Midbrain (tissue), 1 donor: ENCODE results near the gene EXOC3L4.

ENCODE experiments used
- DNase-seq: peaks from one replicate; lab custom pipeline; 2025; lab: John Stamatoyannopoulos, UW

The EXOC3L4 gene

DNA sequence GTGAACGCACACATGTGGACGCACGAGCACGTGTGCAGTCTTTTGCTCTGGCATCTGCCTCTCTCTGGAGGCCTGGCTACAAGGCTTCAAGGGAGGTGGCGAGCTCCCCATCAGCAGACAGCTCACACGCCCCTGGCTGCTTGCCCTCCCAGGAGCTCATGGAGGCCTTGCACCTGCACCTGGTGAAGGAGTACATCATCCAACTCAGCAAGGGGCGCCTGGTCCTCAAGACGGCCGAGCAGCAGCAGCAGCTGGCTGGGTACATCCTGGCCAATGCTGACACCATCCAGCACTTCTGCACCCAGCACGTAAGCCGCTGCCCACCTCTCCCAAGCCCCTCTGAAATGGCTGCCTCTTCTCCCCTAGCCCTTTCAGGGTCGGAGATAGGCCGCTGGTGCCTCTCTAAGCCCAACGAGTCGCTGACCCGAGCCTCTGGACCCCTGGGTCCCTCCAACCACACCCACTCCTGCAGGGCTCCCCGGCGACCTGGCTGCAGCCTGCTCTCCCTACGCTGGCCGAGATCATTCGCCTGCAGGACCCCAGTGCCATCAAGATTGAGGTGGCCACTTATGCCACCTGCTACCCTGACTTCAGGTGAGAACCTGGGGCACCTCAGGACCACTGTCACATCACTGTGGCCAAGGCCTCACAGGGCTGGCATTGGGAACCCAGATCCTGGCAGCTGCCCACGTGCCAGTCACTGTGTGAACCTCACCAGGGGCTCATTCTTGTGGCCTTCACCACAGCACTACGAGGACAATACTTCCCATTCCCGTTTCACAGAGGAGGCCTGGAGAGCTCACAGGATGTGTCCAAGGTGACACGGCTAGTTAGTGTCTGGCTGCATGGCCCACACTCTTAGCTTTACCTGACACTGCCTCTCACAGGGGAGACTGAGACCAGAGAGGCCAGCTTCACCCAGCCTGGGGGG, 39.0 kb downstream of the EXOC3L4 start:
- DNase-seq, result no peak

DNA sequence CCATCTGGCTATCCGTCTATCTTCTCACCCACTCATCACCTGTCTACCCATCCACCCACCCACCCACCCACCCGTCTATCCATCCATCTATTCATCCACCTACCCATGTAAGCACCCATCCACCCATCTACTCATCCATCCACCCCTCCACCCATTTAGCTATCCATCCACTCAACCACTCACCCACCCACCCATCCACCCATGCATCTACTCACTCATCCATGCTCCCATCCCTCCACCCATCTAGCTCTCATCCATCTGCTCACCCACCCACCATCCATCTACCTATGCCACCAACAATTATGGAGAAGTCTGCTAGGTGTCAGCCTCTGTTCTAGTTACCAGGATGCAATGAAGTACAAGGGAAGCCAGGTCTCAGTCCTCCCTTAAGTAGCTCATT, 39.9 kb downstream of the EXOC3L4 start:
- DNase-seq, result no peak

DNA sequence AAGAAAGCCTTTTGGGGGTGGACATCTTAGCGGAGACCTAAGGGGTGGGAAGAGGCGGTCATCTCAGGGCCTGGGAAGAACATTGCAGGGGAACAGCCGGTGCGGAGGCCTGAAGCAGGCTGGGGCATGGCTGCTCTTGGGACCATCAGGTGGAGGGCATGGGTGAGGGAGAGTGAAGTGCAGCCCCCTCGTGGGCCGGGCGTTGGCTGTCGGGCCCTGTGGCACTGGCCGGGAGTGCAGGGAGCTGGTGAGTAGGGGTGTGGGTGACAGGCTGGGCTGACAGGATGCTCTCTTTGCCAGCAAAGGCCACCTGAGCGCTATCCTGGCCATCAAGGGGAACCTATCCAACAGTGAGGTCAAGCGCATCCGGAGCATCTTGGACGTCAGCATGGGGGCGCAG, 40.4 kb downstream of the EXOC3L4 start:
- DNase-seq, result no peak

DNA sequence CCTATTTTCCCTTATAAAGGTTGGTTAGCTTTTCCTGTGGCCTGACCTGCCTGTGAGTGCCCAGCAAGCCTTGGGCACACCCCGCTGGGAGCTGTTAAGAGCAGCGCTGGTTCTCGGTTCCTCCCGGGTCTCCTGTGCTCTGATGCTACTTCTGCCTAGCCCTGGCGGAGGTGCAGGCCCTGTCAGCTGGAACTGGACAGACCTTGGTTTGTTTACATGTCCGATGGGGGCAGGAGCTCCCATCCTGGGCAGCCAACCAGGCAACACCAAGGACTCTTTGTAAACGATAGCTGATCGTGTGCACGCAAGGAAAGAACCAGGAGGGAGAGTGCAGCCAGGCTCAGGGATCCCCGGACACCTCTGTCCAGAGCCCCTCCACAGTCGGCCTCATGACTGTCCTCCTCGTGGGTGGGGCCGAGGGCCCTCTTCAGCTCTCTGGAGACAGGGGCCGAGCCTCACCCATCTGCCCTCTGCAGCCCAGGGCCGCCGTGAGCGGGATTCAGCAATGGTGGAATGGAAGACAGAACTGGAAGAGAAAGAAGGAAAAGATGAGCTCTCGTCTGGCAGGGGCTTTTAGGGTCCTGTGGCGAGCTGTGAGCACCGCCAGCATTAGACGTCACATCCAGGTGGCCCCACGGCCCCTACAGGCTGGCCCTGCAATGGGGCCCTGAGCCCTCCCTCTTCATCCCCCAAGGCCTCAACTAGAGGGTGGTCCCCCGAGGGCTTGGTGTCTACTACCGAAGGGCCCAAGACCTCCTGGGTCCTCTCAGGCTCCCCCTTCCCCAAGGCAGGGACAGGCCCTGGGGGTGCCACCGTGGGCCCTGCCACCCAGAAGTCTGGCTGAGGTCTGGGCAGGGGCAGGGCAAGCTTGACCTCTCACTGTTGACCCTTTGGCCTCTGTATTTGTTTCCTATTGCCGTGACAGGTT, 41.1 kb downstream of the EXOC3L4 start:
- DNase-seq, result no peak

DNA sequence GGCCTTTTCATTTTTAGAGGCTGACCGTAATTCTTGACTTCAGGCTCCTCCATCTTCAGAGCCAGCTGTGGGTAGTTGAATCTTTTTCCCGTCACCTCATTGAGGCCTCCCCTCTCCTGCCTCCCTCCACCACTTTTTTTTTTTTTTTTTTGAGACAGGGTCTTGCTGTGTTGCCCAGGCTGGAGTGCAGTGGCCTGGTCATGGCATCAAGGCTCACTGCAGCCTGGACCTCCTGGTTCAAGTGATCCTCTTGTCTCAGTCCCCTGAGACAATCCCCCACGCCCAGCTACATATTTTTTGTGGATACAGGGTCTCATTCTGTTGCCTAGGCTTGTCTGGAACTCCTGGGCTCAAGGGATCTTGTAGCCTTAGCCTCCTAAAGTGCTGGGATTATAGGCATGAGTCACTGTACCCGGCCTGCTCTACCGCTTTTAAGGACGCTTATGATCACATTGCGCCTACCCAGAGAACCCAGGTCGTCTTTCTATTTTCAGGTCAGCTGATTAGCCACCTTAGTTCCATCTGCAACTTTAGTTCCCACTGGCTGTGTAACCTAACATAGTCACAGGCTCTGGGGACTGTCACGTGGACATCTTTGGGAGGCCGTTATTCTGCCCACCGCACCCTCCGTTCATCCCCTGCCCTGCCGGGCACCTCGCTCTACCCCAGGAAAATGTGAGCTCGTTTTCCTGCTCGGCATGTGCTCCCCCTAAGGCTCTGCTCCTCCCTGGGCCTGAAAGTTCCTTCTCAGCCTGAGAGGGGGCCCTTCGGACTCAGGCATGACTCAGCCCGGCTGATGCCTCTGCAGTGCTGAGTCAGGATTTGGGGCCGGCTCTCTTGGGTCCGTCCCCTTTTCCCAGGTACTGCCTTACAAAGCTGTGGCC, 42.1 kb downstream of the EXOC3L4 start:
- no peak for DNase-seq

DNA sequence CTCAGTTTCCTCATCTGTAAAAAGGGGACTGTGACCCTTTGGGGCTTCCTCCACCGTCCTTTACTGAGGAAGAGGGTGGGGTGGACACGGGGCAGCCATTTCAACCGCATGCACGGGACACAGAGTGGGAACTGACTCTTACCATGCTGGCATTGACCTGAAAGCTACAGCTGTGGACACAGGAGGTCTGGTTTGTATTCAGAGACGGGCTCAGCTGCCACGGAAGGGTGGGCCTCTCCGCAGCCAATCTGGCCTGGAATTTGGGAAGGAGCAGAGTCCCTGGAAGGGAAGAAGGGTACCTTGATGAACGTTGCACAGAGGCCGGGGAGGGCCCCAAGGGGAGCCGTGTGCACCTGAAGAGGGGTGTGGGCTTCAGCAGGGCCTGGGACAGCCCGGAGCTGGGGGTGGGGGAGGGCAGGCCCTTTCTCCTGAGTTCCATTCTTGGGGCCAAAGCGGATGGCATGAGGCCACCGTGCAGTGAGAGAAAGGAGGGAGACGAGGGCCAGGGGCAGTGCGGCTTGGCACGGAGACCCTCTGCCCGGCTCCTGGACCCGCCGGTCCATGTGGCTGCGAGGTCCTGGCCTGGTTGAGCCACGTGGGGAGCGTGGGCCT, 43.3 kb downstream of the EXOC3L4 start:
- no peak for DNase-seq

DNA sequence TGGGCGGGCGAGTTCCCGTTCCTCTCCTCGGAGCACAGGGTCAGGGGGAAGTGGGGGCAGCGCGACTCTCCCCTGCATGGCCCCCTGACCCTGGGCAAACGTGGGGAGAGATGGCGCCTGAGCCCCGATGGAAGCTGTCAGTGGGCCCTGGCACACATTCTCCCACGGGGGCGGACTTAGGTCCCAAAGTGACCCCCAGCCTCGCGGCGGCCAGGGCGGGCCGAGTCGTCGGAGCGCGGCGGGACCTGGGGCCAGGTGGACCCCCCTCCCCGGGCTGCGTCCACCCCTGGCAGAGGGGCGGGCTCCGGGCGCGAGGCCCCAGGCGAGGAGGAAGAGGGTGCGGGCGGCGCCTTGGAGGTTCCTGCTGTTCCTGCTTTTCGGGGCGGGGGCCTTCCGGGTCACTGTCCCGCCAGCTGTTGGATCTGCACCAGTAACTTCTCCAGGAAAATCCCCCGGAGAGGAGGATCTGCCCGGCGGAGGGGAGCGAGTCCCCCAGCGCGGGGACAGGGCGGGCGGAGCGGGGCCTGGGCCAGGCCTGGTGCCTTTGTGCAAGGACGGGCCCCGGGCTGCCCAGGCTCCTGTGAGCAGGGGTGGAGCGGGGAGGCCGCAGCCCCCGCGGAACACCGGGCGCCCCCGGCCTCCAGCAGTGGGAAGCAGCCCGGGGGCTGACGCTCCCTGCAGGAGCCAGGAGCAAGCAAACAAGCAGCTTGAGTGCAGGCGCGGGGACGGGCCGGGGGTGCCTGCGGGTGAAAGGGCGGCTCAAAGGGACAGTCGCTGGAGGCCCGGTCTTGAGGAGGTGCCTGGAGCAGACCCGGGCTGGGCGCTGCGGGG, 44.0 kb downstream of the EXOC3L4 start:
- no peak for DNase-seq

DNA sequence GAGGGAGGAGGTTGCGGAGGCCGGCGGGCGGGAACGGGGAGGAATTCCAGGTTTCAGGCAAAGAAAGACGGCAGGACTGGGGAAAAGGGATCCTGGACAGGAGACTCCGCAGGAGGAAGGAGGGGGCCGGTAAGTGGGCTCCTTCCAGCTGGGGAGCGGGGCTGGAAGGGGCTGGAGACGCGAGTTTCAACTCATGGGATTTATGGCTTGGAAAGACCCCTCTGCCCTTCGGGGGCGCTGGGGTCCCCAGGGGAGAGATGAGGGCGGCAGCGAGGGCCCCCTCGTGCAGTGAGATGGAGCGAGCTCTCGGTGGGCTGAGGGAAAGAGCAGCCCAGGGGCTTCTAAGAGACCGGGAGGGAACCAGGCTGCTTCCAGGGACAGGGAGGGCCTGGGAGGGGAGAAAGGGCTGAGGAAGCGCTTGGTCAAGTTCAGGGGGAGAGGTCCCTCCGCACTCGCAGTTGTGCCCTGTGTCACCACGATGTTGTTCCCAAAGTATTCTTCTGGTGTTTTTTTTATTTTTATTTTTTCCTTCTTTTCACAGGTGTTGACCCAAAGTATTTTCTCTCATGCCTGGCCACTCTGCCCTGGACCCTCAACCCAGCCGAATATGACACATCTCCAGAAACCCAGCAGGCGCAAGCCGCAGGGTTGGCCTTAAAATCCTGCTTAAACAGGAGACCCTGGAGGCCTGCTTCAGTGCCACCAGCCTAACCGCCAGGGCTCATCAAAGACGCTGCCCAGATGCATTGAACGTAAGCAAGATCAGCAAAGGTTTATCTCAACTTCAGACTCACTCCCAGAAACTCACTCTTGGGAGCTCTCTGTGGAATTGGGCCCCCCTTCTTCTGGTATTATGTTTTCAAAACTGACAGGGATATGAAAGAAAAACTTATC, 44.9 kb downstream of the EXOC3L4 start:
- no peak for DNase-seq

DNA sequence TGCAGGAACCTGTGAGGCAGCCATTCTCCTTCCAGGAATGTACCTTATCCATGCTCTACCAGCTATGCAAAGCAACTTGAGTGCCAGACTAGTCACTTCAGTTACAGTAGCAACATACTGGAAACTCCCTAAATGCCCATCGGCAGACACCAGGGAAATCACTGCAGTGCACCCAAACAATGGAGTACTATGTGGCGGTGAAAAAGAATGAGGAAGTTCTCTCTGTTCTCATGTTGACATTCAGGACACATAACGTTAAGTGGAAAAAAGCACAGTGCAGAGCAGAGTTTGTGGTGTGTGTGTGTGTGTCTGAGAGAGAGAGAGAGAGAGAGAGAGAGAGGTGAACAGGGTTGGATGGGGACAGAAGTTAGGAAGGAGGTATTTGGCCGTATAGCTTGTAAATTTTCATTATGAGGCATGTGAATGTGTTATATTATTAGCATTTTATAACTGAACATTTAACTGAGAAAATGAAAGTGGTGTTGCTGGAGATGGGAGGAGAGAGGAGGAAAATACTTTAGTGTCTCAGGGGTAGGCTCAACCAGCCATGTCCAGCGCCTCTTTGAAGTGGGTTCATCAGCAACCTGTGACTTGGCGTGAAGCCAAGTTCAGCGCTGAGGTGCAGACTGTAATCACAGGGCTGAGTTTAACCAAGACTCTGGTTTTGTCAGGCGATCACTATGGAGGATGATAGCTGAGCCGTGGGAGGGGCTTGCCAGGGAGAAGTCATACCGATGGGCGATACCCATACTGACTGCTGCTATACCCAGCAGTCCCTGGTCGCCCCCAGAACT, 46.0 kb downstream of the EXOC3L4 start:
- no peak for DNase-seq

DNA sequence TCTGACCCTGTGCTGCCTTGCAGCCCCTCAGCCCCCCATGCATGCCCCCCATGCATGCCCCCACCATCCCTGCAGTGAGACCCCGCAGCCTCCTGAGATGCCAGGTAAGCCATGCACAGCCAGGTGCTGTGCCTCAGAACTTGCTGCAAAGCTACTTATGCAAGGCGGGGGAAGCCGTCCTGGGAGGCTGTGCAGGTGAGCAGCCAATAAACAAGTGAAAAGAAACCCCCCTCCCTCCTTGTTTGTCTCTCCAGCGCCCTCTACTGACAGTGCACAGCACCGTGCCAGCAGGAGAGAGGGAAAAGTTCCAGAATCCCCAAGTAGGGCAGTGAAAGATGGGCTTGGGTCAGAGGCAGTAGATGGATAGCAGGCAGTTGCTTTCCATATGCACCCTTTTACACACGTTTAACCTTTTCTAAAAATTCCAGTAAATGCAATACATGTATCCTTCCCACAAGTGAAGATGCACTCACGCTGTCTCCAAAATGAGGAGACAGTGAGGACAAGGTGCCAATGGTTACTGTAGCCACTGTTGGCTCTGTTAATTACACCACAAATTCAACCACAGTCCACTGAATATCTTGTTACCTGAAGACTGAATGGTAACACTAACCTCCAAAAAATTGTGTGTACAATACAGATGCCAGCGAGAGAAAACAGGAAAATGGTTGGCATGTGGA, 46.7 kb downstream of the EXOC3L4 start:
- DNase-seq, result peak; percentile 25

DNA sequence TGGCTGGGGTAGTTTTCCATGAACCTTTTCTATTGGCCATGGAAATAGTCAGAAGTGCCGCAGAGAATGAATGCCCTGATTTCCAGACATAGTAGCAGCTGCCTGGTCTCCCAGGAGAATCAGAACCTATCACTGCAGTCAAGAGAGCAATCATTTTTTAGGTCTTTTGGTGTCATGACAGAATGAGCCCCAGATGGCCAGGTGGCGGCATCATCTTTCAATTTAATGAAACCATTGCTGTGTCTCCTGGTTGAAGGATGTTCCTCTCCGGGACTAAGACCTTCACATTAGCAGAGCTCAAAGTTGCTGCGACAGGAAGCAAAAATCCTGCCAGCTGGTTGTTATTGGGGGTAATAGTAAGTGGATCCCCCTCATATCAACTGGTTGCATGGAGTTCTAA, 47.5 kb downstream of the EXOC3L4 start:
- no peak for DNase-seq

DNA sequence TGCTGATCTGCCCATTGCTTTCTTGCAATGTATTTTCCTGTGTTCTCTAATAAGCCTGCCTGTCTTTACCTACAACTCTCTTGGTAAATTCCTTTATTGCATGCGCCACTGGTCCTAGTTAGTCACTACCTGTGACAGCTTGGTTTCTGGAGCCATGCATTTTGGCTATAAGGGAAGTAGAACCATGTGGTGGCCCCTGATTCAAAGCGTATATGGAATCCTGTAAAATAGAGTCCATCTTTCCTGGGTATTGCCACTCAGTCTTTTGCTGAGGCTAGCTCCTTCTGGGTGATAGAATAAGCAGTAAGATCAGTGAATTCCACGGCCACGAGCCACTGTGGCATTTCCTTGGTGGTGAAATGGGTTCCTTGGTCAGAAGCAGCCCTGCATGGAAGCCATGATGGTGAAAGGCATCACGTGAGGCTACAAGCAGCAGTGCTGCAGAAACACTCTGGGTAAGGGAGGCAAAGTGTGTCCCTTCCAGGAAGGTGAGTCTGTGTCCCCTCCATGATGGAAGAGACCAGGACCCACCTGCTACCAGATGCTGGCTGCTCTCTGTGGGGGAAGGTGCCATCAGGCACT, 48.3 kb downstream of the EXOC3L4 start:
- DNase-seq, result no peak

DNA sequence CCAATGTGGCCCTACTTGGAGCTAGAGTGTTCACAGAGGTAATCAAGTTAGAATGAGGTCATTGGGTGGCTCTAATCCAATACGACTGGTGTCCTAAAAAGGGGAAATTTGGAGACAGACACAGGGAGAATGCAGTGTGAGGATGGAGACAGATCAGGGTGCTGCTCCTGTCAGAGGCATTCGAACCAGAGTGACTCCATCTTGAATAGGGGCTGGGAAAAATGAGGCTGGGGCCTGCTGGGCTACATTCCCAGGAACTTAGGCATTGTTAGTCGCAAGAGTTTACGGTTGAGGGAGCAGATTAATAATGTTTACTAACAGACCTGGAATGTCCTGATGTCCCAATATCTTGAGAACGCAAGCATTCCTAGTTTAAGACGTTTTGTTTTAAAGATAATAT, 49.0 kb downstream of the EXOC3L4 start:
- no peak for DNase-seq

DNA sequence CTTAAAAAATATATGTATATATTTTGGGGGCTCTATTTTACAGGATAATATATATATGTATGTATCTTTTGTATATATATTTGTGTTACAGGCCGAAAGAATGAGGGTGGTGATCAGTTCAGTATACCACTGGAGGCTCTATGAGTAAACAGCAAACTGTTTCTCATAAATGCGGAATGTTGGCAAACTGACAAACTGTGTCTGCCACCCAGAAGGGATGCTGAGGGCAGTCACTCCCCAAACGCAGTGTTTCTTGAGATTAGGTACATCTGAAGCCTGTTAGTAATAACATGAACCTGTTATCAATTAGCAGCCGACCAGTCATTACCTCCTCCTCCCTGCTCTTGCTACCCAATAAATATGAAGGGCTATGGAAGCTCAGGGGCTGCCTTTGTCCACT, 49.6 kb downstream of the EXOC3L4 start:
- DNase-seq, result no peak

DNA sequence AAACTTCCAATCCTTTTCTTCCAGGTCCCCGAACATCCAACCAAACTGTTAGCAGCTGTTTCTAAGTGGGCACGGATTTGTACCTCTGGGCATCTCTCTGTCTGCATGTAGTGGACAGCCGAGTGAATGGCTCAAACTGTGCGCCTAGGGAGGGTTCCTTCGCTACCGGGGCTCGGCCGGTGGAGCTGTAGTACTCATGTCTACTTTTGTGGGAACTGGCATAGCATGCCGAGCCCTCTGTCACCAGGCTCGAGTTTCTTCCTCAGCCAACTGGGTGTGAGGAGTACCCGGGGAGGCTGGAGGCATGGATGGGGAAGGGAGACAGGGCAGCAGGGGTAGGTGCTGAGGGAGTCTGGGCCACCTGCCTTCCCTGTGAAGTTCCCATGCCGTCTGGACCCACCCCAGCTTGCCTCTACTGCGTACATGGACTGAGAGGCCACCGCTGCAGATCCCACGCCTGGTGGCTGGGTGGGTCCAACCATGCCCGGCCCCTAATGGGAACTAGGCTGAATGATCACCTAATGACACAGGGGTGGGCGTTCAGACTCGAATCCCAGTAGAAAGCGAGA, 51.7 kb downstream of the EXOC3L4 start:
- no peak for DNase-seq

DNA sequence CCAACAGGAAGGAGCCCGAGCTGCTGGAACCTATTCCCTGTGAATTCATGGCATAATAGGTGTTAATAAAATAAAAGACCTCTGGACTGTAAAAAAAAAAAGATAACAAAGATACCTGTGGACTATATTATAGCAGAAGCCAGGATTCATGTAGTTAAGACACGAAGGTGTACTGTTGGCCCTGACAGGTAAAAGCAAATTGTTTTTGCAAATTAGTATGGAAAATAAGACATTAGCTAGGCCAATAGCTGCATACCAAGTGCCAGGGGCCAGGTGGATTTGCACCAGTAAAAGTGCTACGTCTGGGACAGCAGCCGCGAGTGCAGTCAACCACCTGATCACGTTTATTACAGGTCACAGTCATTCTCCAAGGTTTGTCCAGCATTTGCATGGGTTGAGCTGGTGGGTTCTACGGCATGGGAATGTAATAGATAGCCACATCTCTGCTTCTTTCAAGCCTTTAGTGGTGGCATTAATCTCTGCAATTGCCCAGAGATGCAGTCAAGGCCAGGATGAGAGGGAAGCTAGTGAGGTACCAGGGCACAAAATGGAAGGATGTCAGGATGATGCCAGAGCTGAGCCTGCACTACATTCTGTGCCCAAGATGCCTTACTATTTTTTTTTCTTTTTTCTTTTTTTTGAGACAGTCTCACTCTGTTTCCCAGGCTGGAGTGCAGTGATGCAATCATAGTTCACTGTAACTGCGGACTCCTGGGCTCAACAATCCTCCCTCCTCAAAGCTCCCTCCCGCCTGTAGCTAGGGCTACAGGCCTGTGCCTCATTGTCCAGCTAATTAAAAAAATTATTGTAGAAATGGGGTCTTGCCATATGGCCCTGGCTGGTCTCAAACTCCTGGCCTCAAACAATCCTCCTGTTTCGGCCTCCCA, 55.1 kb downstream of the EXOC3L4 start:
- no peak for DNase-seq
